Measurements from ENCODE around the gene CD68. TPM values are rescaled to one million over a fixed set of nuclear protein-coding genes. Genes with fewer than 3 reads are reported as not detected.

CD68 gene
- total RNA-seq, 1 donor from 2014 or later = 1.6 TPM

- Mint-ChIP-seq H3K27me3 (ENCODE audit: unreplicated experiment) (peaks cover 14% of the 10 kb centered on the region), H3K36me3 (ENCODE audit: low read depth, unreplicated experiment) (peaks cover 74% of the 10 kb centered on the region), H3K27ac (ENCODE audit: unreplicated experiment) (peak overlapping the region; percentile 58), H3K4me3 (ENCODE audit: unreplicated experiment) (peak overlapping the region; percentile 78), H3K9me3 (ENCODE audit: unreplicated experiment) (no peaks in the 10 kb centered on the region), H3K4me1 (ENCODE audit: unreplicated experiment) (peaks cover 74% of the 10 kb centered on the region)
- DNase-seq (ENCODE audit: low spot score) = no peak
- no peak for TF ChIP-seq CTCF (IDR thresholded peaks at IDR 0.05; ENCODE audit: unreplicated experiment)
Measured at GRCh38 chr17:7575959-7576358, 3.5 kb upstream of the CD68 start.

- Mint-ChIP-seq H3K36me3 (ENCODE audit: low read depth, unreplicated experiment) (peaks cover 73% of the 10 kb centered on the region), H3K4me3 (ENCODE audit: unreplicated experiment) (peak overlapping the region; percentile 62)
Measured at GRCh38 chr17:7576432-7576937, 3.0 kb upstream of the CD68 start.

GRCh38 chr17:7577327-7578199 is 1.9 kb upstream of the CD68 start:
- peak overlapping the region; percentile 62 for H3K4me3 Mint-ChIP-seq (ENCODE audit: unreplicated experiment)
- peaks cover 71% of the 10 kb centered on the region for H3K4me1 Mint-ChIP-seq (ENCODE audit: unreplicated experiment)
- TF ChIP-seq CTCF (IDR thresholded peaks at IDR 0.05; ENCODE audit: unreplicated experiment) = no peak
- H3K27me3 Mint-ChIP-seq (ENCODE audit: unreplicated experiment) = peaks cover 13% of the 10 kb centered on the region
- no peak for DNase-seq (ENCODE audit: low spot score)
- H3K36me3 Mint-ChIP-seq (ENCODE audit: low read depth, unreplicated experiment) = peaks cover 64% of the 10 kb centered on the region
- peak overlapping the region; percentile 53 for H3K27ac Mint-ChIP-seq (ENCODE audit: unreplicated experiment)
- H3K9me3 Mint-ChIP-seq (ENCODE audit: unreplicated experiment) = no peaks in the 10 kb centered on the region

More at GRCh38 chr17:7576432-7576937, 3.0 kb upstream of the CD68 start:
- DNase-seq (ENCODE audit: low spot score) = no peak
- H3K27me3 Mint-ChIP-seq (ENCODE audit: unreplicated experiment) = peaks cover 13% of the 10 kb centered on the region
- TF ChIP-seq CTCF (IDR thresholded peaks at IDR 0.05; ENCODE audit: unreplicated experiment) = no peak
- H3K9me3 Mint-ChIP-seq (ENCODE audit: unreplicated experiment) = no peaks in the 10 kb centered on the region
- H3K27ac Mint-ChIP-seq (ENCODE audit: unreplicated experiment) = peak overlapping the region; percentile 1
- peaks cover 74% of the 10 kb centered on the region for H3K4me1 Mint-ChIP-seq (ENCODE audit: unreplicated experiment)

GRCh38 chr17:7579834-7580603 is 581 bp downstream of the CD68 start:
- peaks cover 74% of the 10 kb centered on the region for H3K4me1 Mint-ChIP-seq (ENCODE audit: unreplicated experiment)
- peak overlapping the region; percentile 4 for H3K4me3 Mint-ChIP-seq (ENCODE audit: unreplicated experiment)
- no peaks in the 10 kb centered on the region for H3K9me3 Mint-ChIP-seq (ENCODE audit: unreplicated experiment)
- H3K36me3 Mint-ChIP-seq (ENCODE audit: low read depth, unreplicated experiment) = peaks cover 65% of the 10 kb centered on the region
- DNase-seq (ENCODE audit: low spot score) = no peak
- H3K27ac Mint-ChIP-seq (ENCODE audit: unreplicated experiment) = peak overlapping the region; percentile 95
- no peak for TF ChIP-seq CTCF (IDR thresholded peaks at IDR 0.05; ENCODE audit: unreplicated experiment)
- H3K27me3 Mint-ChIP-seq (ENCODE audit: unreplicated experiment) = peaks cover 15% of the 10 kb centered on the region
